Effector memory CD8-positive, alpha-beta T cell (primary cell): ENCODE data around the gene NALCN.
A peak's percentile ranks its signal among the peaks of the same experiment; 100 is the strongest.

ENCODE experiments used
- ATAC-seq: fragments of 150-1000 bp; cut with Tn5 transposase; replicated peaks from 2 replicates; pipeline ENCODE4 v1.10.0; 2021; ENCODE audit warnings: mild to moderate bottlenecking, moderate library complexity
- DNase-seq, 3 experiments: peaks; one replicate each; pipeline ENCODE4 v3.0.0; 2021
- H3K27ac Mint-ChIP-seq, 2 donors: one replicate each; pipeline ENCODE4 v1.8.0; 2022; ENCODE audit warnings: mild to moderate bottlenecking in 2 of 2, mixed read lengths in 2 of 2, moderate library complexity in 2 of 2
- H3K27me3 Mint-ChIP-seq, 2 donors: one replicate each; pipeline ENCODE4 v1.8.0; 2022; ENCODE audit warnings: mixed read lengths in 2 of 2
- H3K36me3 Mint-ChIP-seq: one replicate; pipeline ENCODE4 v1.8.0; 2022; ENCODE audit warnings: mild to moderate bottlenecking, moderate library complexity, mixed read lengths; ENCODE audit not compliant: insufficient read depth
- H3K4me1 Mint-ChIP-seq, 2 donors: one replicate each; pipeline ENCODE4 v1.8.0; 2022; ENCODE audit warnings: low read depth in 2 of 2, mixed read lengths in 2 of 2
- H3K4me3 Mint-ChIP-seq, 2 donors: one replicate each; pipeline ENCODE4 v1.8.0; 2022; ENCODE audit warnings: mild to moderate bottlenecking in 2 of 2, mixed read lengths in 2 of 2, moderate library complexity in 2 of 2
- H3K9me3 Mint-ChIP-seq, 2 donors: one replicate each; pipeline ENCODE4 v1.8.0; 2022; ENCODE audit warnings: mixed read lengths in 2 of 2

NALCN gene

GRCh38 chr13:101271681-101272245 is 144.5 kb downstream of the NALCN start:
- Mint-ChIP-seq H3K4me1 (peaks cover 0 to 3% of the 10 kb centered on the region in 2 donors), H3K36me3 (no peaks in the 10 kb centered on the region), H3K27ac (no peak overlapping the region), H3K27me3 (peaks cover 0 to 10% of the 10 kb centered on the region in 2 donors), H3K4me3 (no peak overlapping the region), H3K9me3 (peaks cover 0 to 2% of the 10 kb centered on the region in 2 donors)
- ATAC-seq (no peak), DNase-seq (no peak)

DNA sequence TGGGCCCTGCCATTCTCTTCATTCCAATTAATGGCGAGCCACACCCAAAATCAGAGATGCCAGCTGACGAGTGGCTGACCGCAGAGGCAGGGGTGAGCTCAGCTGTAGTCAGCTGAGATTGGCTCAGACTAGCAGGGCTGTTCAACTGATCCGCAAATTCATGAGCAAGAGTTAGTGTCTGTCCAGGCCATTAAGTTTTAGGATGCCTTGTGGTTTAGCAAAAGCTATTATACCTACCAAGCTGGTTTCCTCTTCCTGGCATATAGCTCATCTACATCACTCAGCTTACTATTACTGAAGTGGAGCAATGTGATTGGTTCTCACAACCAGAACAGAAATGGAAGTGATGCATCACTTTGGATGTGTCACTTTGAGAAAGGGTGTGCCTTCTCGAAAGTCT is 148.7 kb downstream of the NALCN start:
- Mint-ChIP-seq H3K36me3 (no peaks in the 10 kb centered on the region), H3K9me3 (peaks cover 0 to 2% of the 10 kb centered on the region in 2 donors), H3K4me1 (peaks cover 0 to 3% of the 10 kb centered on the region in 2 donors), H3K27me3 (no peaks in the 10 kb centered on the region), H3K27ac (no peak overlapping the region), H3K4me3 (no peak overlapping the region)
- ATAC-seq (peak; percentile 80), DNase-seq (no peak)

DNA sequence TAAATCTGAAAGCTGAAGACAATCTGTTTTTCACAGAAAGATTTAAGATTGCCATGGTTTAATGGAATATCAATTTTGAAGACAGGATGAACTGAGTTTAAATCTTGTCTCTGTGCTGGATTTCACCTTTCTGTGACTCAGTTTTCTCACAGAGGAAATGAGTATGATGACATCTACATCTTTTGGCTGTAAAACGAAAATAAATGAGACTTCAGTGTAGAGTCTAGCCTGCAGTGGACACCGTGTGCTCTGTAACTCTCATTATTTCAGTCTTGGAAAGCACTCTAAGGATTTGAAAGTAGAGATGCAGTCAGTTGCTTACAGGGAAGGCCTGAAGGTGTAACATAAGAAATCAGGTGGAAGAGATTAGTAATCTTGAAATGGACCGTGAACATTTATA is 150.4 kb downstream of the NALCN start:
- Mint-ChIP-seq H3K4me1 (peaks cover 0 to 11% of the 10 kb centered on the region in 2 donors), H3K27ac (peak overlapping the region in 1 of 2 donors; percentile 35), H3K4me3 (peak overlapping the region in 1 of 2 donors; percentile 24), H3K27me3 (peaks cover 0 to 9% of the 10 kb centered on the region in 2 donors), H3K9me3 (peaks cover 0 to 2% of the 10 kb centered on the region in 2 donors), H3K36me3 (no peaks in the 10 kb centered on the region)
- ATAC-seq = peak; percentile 39
- DNase-seq = no peak

GRCh38 chr13:101264931-101265330 is 151.4 kb downstream of the NALCN start:
- Mint-ChIP-seq H3K4me3 (no peak overlapping the region), H3K9me3 (peaks cover 0 to 2% of the 10 kb centered on the region in 2 donors), H3K4me1 (peaks cover 0 to 11% of the 10 kb centered on the region in 2 donors), H3K27me3 (peaks cover 0 to 11% of the 10 kb centered on the region in 2 donors), H3K27ac (no peak overlapping the region), H3K36me3 (no peaks in the 10 kb centered on the region)
- DNase-seq (no peak), ATAC-seq (peak; percentile 47)

- H3K36me3 Mint-ChIP-seq = no peaks in the 10 kb centered on the region
- no peak overlapping the region for H3K27ac Mint-ChIP-seq
- H3K9me3 Mint-ChIP-seq = no peaks in the 10 kb centered on the region
- peaks cover 0 to 11% of the 10 kb centered on the region in 2 donors for H3K4me1 Mint-ChIP-seq
- no peak overlapping the region for H3K4me3 Mint-ChIP-seq
- H3K27me3 Mint-ChIP-seq = peaks cover 0 to 11% of the 10 kb centered on the region in 2 donors
- DNase-seq = no peak
- ATAC-seq = no peak
These were observed 154.0 kb downstream of the NALCN start for GRCh38 chr13:101262306-101262705.

GRCh38 chr13:101258509-101258908 is 157.8 kb downstream of the NALCN start:
- no peak for DNase-seq
- ATAC-seq = no peak
- Mint-ChIP-seq H3K4me3 (no peak overlapping the region), H3K36me3 (no peaks in the 10 kb centered on the region), H3K27ac (no peak overlapping the region), H3K27me3 (peaks cover 0 to 11% of the 10 kb centered on the region in 2 donors), H3K9me3 (no peaks in the 10 kb centered on the region), H3K4me1 (peaks cover 0 to 11% of the 10 kb centered on the region in 2 donors)

DNA sequence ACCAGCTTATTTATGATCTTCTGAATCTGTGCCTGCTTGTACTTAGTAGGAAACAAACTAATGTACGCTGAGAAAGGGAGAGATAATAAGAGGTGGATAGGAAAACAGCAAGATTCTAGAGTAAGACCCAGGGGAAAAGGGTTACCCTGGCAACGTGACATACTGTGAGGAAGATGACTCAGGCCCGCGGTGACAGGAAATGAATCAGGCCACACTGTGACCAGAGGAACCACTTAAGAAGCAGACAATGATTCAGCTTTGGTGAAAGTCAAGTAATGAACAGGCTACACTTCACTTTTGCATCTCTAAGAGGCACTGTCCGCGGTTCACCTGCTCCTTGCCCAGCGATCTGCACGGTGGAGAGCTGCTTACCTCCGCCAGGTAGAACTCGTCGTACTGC is 158.2 kb downstream of the NALCN start:
- Mint-ChIP-seq H3K36me3 (no peaks in the 10 kb centered on the region), H3K27ac (no peak overlapping the region), H3K9me3 (no peaks in the 10 kb centered on the region), H3K4me1 (peaks cover 0 to 11% of the 10 kb centered on the region in 2 donors), H3K27me3 (peaks cover 0 to 11% of the 10 kb centered on the region in 2 donors), H3K4me3 (no peak overlapping the region)
- peak; percentile 97 for ATAC-seq
- peak in 2 of 3 experiments; percentile 41 to 43 for DNase-seq

DNA sequence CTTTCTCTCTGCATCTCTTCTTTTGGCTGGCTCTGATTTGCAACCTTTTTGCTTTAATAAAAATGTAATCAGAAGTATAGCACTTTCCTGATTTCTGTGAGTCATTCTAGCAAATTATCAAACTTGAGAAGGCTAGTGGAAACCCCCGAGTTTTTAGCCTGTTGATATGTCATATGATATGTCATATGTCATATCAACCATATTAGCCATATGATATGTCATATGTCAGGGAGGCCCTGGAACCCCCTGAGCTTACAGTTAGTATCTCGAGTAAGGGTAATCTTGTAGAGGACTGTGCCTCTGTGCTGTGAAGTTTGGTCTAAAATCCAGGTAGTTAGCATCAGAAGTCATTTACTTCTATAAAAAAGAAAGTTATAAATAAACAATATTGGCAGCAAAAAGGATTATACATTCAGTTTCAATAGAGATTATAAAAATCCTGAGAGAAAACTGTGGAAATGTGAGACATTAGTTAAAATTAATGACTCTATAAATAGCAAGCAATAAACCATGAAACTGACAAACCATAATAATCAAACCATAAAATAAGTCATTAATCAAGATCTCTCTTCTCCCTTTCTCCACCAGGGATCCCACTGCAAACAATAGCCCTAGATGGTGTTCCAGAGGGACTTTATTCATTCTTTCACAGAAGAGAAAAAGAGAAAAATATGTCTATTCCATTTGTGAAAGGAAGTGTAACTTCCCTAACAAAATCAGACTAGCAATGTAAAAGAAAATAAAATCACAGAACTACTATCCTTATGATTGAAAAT is 167.4 kb downstream of the NALCN start:
- DNase-seq (no peak), ATAC-seq (no peak)
- no peak overlapping the region for H3K27ac Mint-ChIP-seq
- H3K36me3 Mint-ChIP-seq = no peaks in the 10 kb centered on the region
- peaks cover 3 to 7% of the 10 kb centered on the region in 2 donors for H3K9me3 Mint-ChIP-seq
- H3K4me3 Mint-ChIP-seq = no peak overlapping the region
- H3K27me3 Mint-ChIP-seq = no peaks in the 10 kb centered on the region
- peaks cover 0 to 6% of the 10 kb centered on the region in 2 donors for H3K4me1 Mint-ChIP-seq

DNA sequence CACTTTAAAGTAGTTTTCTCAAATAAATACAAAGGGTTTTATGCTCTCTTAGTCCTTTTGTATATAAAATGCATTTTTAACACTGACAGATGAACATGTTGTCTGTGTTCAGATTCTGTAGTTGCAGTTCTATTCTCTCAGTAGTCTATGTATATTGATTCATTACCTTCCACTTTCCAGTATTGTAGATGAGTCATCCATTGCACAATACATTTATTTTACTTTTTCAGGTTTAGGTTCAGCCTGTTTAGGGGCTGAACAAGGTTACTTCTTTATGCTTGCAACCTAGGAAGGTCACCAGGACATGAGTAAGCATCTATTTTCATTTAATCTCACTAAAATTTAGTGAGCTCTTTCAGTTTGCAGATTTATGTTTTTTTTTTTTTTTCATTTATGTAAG is 173.6 kb downstream of the NALCN start:
- H3K27me3 Mint-ChIP-seq = peaks cover 0 to 5% of the 10 kb centered on the region in 2 donors
- no peak for ATAC-seq

GRCh38 chr13:101238555-101238954 is 177.8 kb downstream of the NALCN start:
- peaks cover 3% of the 10 kb centered on the region for H3K36me3 Mint-ChIP-seq
- H3K27ac Mint-ChIP-seq = no peak overlapping the region
- H3K27me3 Mint-ChIP-seq = peaks cover 0 to 5% of the 10 kb centered on the region in 2 donors
- H3K9me3 Mint-ChIP-seq = no peaks in the 10 kb centered on the region
- ATAC-seq (no peak), DNase-seq (no peak)
- no peak overlapping the region for H3K4me3 Mint-ChIP-seq
- H3K4me1 Mint-ChIP-seq = no peaks in the 10 kb centered on the region

More for the DNA sequence above, 173.6 kb downstream of the NALCN start:
- Mint-ChIP-seq H3K9me3 (no peaks in the 10 kb centered on the region), H3K27ac (no peak overlapping the region), H3K4me3 (no peak overlapping the region), H3K4me1 (peaks cover 0 to 6% of the 10 kb centered on the region in 2 donors), H3K36me3 (peaks cover 3% of the 10 kb centered on the region)
- no peak for DNase-seq

- no peak overlapping the region for H3K27ac Mint-ChIP-seq
- no peak for ATAC-seq
These were observed 184.4 kb downstream of the NALCN start for GRCh38 chr13:101231751-101232428.

GRCh38 chr13:101230271-101230890 is 185.9 kb downstream of the NALCN start:
- peaks cover 0 to 16% of the 10 kb centered on the region in 2 donors for H3K27me3 Mint-ChIP-seq
- no peak for ATAC-seq

More at GRCh38 chr13:101231751-101232428, 184.4 kb downstream of the NALCN start:
- DNase-seq = no peak
- Mint-ChIP-seq H3K4me3 (no peak overlapping the region), H3K27me3 (peaks cover 0 to 4% of the 10 kb centered on the region in 2 donors), H3K4me1 (no peaks in the 10 kb centered on the region), H3K36me3 (no peaks in the 10 kb centered on the region), H3K9me3 (peaks cover 0 to 9% of the 10 kb centered on the region in 2 donors)

DNA sequence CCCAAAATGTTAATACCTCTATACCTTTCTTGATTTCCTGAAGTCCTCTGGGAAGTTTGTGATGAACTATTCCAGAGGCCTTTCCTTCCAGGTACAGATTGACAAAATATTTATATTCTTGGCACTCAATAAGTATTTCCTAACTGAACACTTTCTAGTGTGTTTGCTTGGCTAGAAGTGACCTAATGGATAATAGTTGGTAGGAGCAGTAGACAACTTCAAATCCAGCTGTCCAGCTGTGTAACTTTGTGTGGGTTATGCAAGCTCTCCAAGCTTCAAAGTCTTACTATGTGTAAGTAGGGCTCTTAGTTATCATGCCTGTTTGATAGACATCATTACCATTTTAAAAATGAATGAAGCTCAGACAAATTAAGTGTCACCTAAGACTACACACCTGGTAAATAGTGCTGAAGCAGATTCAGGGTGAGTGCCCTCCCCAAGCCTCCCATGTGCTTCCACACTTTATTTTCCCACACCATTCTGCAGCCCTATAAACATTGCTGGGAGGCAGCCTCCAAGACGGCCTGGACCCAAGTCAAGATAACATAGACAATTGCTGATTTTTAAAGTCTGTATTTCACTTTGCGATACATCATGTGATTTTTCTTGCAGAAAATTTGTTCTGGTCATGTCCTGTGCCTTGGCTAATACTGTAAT is 196.6 kb downstream of the NALCN start:
- no peaks in the 10 kb centered on the region for H3K27me3 Mint-ChIP-seq
- H3K27ac Mint-ChIP-seq = no peak overlapping the region
- no peak for ATAC-seq
- no peak for DNase-seq
- no peak overlapping the region for H3K4me3 Mint-ChIP-seq
- no peaks in the 10 kb centered on the region for H3K4me1 Mint-ChIP-seq
- peaks cover 3% of the 10 kb centered on the region for H3K36me3 Mint-ChIP-seq
- no peaks in the 10 kb centered on the region for H3K9me3 Mint-ChIP-seq

More at GRCh38 chr13:101230271-101230890, 185.9 kb downstream of the NALCN start:
- no peak overlapping the region for H3K4me3 Mint-ChIP-seq
- H3K27ac Mint-ChIP-seq = no peak overlapping the region
- H3K4me1 Mint-ChIP-seq = no peaks in the 10 kb centered on the region
- no peak for DNase-seq
- H3K9me3 Mint-ChIP-seq = peaks cover 4 to 11% of the 10 kb centered on the region in 2 donors
- H3K36me3 Mint-ChIP-seq = no peaks in the 10 kb centered on the region
